Astrocyte of the cerebellum (primary cell): Measurements from ENCODE around the gene DAP3.

Experiments
- DNase-seq: peaks from one replicate; pipeline ENCODE4 v3.0.0-alpha.2; 2011; ENCODE audit warnings: low read depth
- H3K4me3 ChIP-seq: 2 replicates; pipeline ENCODE4 v1.5.1; 2011; ENCODE audit warnings: mild to moderate bottlenecking, low read depth, low read length, moderate library complexity
- CTCF ChIP-seq: IDR thresholded peaks from 2 replicates; pipeline ENCODE4 v1.5.1; 2012; ENCODE audit warnings: low read length, low read depth, moderate library complexity, mild to moderate bottlenecking; ENCODE audit errors: missing control alignments
- in situ Hi-C: cut with HindIII; loops from 2 replicates; pipeline ENCODE4 v1.10.0; 2017; ENCODE audit warnings: low sequenced_read_pairs

The DAP3 gene

GRCh38 chr1:155773221-155773620, 84.3 kb downstream of the DAP3 start:
- no peak overlapping the region for H3K4me3 ChIP-seq
- DNase-seq, result no peak
- in situ Hi-C loops, result no loop called here
- no peak for TF ChIP-seq CTCF

GRCh38 chr1:155776414-155776813, 87.5 kb downstream of the DAP3 start:
- in situ Hi-C loops, result no loop called here
- no peak overlapping the region for H3K4me3 ChIP-seq
- TF ChIP-seq CTCF, result no peak
- DNase-seq, result no peak

DNA sequence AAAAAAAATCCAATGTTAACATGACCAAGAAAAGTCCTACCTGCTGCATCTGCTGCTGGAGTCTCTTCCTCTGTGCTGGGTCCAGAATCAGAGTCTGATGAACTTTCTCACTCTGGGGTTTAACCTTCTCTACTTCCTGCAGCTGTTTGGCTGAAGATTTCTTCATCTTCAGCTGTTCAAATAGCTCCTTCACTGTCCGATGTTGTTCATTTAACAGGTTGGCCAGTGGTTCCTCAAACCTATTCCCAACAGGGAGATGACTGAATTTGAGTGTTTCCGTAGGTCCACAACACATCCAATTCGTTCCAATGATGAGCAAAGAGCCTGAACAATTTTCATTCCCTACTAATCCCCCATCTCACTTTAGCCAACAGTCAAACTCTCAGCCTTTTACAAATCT, 88.7 kb downstream of the DAP3 start:
- TF ChIP-seq CTCF, result no peak
- DNase-seq, result no peak
- in situ Hi-C loops, result no loop called here
- H3K4me3 ChIP-seq, result no peak overlapping the region
